CD4-positive, alpha-beta T cell treated with Interleukin-6 for 4 hours (primary cell): ENCODE measurements around the gene EXOSC7.

Source experiments
- DNase-seq: peaks from one replicate; pipeline ENCODE4 v3.0.0-alpha.2; 2020; ENCODE audit warnings: mixed read lengths

EXOSC7 gene

DNA sequence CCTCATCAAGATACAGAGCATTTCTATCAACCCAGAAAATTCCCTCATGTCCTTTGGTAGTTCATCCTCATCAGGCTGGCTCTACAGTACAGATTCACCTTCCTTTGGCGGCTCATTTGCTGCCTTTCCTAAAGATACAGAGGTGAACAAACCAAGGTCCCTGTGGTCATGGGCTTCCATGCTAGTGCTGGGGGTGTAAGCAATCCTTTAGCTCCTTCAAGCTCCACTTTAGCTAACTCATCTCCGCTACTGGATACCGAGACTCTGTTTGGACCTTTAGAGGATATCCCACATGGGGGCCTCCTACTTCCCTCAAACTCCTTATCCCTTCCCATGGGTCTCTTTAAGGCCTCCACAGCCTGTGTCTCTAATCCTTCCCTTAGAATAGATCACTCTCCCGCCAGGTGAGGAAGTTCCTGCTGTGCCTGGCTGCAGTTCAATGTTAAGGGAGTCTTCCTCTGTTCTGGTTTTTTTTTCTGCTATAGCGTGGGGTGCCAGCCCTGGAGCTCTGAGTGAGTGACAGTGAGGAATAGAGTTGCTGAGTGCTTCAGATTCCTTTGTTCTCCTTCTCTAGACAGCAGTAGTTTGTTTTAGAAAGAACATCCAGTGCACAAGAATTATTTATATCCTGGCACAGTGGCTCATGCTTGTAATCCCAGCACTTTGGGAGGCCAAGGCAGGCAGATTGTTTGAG is 80.7 kb downstream of the EXOSC7 start:
- no peak for DNase-seq

DNA sequence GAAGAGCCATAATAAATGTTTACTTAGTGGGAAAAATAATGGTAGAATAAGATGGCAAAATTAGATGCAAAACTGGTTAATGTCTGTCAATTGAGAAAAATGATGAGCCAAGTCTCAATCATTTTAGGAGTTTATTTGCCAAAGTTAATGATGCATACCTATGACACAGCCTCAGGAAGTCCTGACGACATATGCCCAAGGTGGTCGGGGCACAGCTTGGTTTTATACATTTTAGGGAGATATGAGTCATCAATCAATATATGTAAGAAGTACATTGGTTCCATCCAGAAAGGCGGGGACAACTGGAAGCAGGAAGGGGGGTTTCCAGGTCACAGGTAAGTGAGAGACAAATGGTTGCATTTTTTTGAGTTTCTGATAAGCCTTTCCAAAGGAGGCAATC is 81.5 kb downstream of the EXOSC7 start:
- no peak for DNase-seq

DNA sequence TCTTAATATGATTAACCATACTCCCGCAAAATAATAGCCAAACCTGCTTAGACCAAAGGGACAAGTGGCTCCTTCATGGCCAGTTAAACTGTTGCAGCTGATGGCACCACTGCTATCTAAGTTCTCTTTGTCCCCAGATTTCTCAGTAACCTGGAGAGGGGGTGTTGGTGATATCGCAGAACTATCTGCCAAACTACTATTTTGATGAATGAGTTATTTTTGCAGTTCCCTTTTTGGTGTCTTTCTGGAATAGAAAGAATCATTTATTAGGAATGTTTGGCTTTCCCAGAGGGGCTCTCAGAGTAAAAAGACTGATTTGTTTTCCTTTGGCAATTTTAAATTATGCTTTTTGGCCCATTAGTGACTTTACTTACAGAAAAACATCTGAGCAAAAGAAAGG is 83.1 kb downstream of the EXOSC7 start:
- no peak for DNase-seq

DNA sequence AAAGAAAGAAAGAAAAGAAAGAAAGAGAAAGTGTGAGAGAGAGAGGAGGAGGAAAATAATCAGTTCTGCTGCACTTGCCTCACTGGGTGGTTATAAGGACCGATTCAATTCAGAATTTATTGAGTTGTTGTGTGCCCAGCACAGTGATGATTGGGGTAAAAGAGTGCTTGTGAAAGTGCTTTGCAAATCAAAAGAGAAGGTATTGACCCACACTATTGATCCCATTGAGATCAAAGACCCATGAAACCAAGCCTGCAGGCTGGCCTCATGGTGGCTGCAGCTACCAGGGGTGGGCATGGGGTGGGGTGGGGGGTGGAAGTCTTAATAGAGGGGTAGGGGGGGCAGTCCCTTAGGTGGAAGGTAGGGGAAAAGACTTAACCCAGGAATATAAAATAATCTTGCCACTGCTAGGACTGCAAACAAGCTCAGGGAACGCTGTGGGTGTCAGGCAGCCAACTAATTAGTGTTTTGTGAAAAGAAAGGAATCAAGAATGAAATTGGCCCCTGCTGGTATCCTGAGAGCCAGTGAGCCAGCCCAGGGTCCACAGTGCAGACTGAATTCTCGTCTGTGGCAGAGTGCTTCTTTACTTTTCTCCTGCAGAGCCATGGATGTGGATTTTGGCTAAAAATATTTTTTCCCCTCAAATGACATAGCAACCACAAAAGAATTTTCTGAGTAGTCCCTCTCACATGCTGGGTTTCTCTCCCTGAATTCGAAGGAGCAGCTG is 84.3 kb downstream of the EXOSC7 start:
- no peak for DNase-seq
